Activated CD4-positive, CD25-positive, alpha-beta regulatory T cell treated with anti-CD3 and anti-CD28 coated beads, Interleukin-2, amount 50 U/mL, for 72 hours (primary cell): ENCODE results near the gene TPM4.

ENCODE experiments used
- DNase-seq: peaks from one replicate; pipeline ENCODE4 v3.0.0; 2021

TPM4 gene

DNA sequence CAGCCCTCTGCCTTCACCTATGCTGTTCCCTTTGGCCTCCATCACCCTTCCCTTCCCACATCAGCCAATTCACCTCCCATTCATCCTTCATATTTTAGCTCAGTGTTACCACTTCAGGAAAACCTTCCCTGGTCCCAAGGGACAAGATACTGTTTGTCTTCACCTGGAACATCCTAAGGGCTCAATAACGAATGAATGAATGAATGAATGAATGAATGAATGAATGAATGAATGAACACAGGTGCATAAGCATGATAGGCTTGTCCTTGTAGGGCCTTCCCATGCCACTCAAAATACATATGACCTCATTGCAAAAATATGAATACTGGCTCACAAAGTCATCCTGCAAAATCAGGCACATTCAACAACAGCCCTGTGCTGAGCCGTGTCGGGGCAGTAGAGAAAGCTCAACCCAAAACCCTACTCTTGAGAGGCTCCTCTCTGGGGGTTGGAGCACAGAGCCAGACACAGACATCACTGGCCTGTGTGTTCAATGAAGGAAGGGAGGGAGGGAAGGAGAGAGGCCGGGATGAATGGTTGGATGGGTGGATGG lies 33.7 kb upstream of the TPM4 start:
- no peak for DNase-seq

DNA sequence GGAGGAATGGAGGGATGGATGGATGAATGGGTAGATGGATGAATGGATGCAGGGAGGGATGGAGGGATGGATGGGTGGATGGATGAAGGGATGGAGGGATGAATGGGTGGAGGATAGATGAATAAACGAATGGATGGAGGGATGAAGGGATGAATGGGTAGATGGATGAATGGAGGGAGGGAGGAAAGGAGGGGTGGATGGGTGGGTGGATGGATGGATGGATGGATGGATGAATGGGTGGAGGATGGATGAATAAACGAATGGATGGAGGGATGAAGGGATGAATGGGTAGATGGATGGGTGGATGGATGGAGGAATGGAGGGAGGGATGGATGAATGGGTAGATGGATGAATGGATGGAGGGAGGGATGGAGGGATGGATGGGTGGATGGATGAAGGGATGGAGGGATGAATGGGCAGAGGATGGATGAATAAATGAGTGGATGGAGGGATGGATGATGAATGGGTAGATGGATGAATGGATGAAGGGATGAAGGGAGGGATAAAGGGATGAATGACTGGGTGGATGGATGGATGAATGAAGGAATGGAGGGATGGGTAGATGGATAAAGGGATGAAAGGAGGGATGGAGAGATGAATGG lies 33.0 kb upstream of the TPM4 start:
- DNase-seq, result no peak

DNA sequence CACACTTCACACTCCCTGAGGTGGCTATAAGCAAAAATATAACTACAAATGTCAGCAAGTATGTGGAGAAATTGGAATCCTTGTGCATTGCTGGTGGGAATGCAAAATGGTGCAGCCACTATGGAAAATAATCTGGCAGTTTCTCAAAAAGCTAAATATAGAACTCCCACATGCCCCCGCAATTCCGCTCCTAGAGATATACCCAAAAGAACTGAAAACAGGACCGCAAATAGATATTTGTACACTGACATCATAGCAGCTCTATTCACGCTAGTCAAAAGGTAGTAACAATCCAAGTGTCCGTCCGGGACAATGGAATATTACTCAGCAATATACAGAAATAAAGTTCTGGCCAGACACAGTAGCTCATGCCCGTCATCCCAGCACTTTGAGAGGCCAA lies 31.5 kb upstream of the TPM4 start:
- DNase-seq, result no peak

DNA sequence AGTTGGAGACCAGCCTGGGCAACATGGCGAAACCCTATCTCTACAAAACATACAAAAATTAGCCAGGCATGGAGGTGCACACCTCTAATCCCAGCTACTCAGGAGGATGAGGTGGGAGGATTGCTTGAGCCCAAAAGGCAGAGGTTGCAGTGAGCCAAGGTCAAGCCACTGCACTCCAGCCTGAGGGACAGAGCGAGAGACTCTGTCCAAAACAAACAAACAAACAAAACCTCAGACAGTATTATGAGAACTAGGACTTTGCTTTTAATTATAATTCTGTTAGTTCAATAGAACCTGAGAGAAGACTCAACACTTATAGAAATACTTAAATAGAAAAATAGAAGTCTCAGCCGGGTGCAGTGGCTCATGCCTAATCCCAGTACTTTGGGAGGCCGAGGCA lies 31.1 kb upstream of the TPM4 start:
- DNase-seq, result no peak

DNA sequence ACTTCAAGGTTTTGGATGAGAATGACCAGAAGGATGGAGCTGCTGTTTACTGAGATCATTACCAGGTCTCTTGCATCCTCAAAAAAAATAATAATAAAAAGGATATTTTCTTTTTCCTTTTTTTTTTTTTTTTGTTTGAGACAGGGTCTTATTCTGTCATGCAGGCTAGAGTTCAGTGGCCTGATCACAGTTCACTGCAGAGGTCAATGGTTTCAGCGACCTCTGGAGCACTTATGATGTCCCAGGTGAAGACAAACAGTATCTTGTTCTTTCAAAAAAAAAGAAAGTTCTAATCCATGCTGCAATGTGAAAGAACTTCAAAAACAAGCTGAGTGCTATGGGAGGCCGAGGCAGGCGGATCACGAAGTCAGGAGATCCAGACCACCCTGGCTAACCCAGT lies 30.4 kb upstream of the TPM4 start:
- no peak for DNase-seq

DNA sequence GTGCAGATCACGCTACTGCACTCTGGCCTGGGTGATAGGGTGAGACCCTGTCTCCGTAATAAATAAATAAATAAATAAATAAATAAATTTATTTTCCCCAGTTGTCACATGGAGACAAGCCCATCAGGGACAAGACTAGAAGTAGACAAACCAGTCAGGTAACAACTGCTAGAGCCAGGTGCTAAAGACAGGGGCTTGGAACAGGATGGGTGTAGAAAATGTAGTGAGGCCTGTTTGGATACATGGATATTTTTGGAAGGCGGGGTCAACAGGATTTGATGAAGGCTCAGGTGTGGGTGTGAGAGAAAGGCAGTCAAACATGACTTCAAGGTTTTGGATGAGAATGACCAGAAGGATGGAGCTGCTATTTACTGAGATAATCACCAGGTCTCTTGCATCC lies 27.7 kb upstream of the TPM4 start:
- no peak for DNase-seq

DNA sequence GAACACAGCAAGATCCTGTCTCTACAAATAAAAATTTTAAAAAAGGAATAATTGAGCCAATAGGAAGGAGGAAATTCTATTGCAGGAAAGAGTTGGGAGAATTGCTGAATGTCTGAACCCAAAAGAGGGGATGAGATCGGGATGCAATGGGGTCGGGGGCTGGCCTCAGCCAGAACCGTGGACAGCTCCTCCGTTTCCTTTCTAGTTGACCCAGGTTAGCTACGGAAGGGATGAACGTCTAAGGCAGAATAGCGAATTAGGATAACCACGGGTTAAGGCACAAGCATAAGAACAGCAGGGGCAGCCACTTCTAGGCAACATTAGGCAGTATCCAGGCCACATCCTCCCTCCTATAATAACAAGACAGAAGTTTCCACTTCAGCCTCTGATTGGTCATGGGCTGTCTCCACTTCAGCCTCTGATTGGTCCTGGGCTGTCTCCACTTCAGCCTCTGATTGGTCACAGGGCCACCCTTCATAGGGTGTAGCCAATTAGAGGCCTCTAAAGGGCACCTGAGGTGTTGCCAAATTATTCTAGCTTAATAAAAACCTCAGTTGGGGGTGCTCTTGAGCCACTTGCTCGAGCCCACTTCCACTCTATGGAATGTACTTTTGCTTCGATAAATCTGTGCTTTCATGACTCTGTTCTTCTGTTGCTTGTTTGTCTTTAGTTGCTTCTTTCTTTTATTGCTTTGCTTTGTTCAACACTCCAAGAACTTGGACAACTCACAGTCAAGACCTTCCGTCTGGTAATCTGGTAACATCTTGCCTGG lies 24.9 kb upstream of the TPM4 start:
- DNase-seq, result no peak

DNA sequence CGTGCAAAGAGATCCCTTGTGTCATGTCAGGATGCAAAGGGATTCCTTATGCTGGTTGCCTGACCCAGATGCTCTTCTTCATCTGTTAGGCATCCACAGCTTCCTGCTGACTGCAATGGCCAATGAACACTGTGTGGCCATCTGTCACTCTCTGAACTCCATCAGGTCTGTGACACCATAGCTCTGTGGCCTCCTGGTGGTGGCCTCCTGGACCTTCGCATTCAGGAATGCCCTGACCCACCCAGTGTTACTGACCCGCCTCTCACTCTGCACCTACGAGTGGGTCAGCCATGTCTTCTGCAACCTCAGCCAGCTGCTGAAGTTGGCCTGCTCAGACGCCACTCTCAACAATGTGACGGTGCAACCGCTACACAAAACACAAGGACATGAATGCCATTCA lies 23.9 kb upstream of the TPM4 start:
- DNase-seq, result no peak

DNA sequence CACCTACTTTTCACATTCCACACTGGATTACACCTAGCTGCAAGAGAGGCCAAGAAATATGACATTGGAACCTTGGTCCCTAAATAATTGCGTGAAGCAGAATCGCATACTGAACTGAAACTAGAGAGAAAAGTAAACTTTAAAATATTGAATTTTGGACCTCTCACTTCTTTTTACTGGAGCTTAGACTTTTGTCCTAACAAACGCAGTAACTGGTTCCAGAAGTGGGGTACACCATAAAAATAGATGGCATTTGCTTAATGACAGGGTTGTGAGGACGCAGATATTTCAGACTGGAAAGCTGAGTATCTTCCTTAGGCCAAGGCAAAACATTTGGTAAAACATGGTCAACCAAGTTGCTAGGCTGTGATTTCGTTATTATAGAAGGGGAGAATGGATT lies 19.2 kb upstream of the TPM4 start:
- DNase-seq, result no peak

DNA sequence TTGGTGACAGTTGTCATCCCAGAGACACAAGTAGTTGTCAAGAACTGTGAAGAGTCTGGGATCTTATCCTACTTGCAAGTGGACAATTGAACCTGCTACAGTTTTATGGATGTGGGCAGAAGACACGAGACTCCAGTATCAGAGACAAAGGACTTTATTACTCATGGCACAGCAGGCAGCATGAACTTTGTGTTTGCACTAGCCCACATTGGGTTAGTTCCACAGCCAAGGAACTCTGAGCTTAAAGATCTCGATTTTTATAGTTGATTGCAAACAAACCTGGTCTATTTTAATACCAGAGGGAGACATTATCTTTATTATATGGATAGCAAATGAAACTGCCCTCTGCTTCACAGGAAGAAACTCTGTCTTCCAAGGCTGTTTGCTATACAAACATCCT lies 16.0 kb upstream of the TPM4 start:
- DNase-seq, result no peak

DNA sequence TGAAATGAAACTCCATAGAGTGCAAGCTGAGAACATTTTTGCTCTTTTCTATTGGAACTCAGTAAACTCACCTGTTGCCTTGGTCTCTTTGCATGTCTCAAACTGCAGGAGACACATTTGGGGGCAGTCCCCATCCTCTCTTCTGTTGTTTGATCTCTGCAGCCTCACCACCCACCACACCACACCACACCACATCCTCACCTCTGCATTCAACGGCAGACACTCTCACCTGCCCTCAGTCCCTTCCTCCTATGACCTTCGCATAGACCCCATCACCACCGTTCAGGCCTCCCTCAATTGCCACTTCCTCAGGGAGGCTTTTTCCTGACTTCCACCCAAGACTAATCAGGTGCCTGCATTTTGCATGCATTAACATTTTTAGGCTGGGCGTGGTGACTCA lies 14.4 kb upstream of the TPM4 start:
- no peak for DNase-seq

DNA sequence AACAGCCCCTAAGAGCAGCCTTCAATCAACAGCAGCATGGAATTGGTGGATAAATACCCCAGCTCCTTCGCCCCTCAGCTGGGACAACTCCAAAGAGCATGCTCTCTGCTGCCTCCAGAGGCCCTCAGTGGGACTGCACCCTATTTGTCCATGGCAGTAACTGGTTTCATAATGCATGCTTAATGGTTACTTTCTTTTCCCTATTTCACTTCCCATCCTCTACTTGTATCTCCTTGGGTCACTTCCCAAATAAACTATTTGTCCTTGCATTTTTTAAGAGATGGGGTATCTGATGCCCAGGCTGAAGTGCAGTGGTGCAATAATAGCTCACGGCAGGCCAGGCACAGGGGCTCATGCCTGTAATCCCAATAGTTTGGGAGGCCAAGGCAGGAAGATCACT lies 13.5 kb upstream of the TPM4 start:
- peak; percentile 79 for DNase-seq

DNA sequence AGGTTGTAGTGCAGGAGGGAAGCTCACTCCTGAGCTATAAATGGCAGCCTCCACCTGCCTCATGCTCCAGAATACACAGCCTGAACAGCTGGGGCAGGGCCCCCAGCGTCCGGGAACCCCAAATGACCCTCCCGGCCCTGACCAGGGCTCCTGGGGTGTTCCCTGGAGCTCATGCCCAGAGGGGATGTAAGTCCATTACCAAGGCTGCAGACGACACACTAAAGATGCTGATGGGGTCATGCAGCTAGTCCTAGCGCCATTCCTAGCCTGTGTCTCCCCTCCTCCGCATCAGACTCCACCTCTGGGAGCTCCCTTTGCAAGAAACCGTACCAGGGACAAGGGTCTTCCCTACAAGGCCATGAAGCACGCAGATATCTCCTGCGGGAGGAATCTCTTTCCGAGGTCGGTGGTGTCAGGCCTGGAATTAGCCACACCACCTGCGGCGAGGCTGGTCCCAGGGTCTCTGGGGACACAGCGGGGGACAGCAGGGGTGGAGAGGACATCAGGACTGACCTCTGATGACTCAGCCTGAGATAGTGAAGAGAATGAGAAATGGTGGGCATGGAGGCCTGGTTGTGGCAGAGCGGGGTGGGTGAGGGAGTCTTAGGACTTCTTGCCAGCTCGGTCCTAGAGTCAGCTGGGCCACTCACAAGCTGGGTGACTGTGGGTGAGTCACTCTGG lies 11.9 kb upstream of the TPM4 start:
- no peak for DNase-seq

DNA sequence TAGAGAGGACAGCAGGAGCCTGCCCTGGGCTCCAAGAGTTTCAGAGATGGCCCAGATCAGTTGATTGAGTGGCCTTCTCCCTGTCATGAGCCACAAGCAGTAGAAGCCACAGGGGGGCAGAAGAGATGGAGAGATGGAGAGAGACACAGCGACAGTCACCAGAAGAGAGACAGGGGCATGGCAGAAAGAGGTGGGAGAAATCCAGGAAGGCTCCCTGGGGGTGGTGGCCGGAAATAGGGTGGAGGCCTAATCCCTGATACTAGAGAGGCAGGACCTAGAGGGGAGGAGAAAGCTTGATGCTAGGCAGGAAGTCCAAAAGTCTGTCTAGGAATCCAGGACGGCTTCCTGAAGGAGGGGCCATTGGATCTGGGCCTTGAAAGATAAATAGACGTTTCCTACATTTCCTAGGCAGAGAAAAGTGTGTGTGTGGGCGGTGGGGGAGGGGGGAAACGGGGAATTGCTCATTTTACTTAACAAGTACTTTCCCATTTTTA lies 9.6 kb upstream of the TPM4 start:
- DNase-seq, result no peak

DNA sequence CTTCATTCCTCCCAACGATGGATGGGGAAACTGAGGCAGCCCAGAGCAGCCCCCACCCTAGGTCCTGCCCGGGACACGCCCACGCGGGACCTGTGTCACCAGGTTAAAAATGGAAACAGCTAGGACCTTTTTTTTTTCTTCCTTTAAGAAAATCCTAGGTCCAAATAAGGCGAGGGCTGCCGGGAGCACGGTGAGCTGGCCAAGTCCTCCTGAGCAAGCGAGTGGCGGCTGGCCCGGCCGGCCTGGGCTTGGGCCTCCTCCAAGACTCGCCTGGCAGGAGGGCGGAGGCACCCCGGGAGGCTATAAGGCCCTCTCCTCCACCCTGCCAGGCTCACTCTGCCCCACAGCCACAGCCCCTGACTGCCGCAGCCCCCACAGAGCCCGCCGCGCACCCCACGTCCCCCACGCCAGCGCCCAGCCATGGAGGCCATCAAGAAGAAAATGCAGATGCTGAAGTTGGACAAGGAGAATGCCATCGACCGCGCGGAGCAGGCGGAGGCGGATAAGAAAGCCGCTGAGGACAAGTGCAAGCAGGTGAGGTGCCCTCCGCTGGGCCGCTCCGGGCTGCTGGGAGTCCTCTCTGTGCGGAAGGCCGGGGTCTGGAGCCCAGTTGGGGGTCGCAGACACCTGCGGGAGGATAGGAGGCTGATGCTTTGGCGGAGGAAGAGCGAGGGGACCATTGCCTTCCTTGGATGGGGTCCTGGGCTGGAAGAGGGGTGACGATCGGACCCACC lies 8.9 kb upstream of the TPM4 start:
- no peak for DNase-seq

DNA sequence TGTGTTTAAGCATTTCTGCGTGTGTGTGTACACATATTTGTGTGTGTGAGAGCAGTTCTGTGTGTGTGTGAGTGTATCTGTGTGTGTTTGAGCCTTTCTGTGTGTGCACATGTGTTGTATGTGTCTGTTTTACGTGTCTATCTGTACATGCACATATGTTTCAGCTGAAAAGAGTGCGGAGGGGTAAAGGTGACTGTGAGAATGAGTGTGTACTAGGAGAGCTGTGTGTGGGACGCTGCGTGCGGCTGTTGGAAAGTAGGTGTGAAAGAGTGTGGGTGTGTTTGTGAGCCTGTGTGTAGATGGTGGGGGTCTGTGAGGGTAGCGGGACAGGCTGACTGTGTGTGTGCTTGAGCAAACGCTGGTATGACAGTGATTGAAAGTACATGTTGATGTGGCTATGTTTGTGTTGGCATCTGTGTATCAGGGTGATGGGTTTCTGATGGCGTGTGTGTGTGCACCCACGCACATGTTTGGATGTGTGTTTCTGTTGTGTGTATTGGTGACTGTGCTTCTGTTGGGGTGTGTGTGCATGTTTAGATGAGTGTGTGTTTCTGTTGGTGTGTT lies 7.5 kb upstream of the TPM4 start:
- no peak for DNase-seq

DNA sequence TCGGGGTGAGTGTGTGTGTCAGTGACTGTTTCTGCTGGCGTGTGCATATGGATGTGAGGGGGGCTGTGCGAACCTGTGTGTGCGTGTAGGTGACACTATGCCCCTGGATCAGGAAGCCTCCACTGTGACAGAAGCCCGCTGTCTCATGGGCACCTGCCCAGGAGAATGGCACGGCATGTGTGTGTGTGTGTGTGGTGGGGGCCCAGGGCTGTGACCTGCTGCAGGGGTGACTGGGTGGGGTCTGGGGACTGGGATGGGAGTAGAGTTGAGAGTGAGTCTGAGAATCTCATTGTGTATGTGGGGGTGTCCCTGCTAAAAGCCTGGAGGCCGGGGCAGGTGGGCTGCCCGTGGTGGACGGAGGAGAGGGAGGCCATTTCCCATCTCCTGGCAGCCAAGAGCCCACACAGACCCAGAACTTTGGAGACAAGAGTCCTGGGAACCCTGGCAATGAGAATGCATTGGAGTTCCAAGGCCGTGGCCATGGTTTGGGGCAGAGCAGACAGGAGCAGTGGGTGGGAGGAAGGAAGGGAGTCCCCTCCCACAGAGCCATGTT lies 6.4 kb upstream of the TPM4 start:
- DNase-seq, result no peak

DNA sequence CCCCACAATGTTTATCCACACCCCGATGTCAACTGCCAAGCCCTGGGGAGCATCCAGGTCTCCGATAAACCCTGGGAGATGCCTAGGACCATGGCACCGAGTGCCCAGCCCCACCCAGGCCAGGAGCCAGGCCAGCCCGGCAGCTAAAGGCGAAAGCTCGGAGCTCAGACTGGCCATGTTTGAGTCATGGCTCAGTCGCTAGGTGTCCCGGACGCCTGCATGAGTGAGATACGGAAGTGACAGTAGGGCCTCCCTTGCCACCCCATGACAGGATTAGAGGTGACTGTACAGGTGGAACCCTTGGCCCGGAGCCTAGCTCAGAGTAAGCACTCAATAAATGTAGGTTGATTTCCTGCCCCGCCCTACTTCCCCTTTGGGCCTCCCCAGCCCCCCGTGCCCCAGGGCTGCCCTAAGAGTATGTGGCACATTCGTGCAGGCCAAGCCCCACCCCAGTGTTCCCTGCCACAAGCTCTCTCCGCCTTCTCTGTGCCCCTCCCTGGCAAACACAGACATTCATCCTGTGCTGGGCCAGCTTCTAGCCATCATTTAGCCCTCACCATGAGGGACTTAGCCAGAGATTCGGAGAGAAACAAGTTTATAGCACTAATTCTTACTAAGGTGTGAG lies 5.8 kb upstream of the TPM4 start:
- DNase-seq, result peak; percentile 73

DNA sequence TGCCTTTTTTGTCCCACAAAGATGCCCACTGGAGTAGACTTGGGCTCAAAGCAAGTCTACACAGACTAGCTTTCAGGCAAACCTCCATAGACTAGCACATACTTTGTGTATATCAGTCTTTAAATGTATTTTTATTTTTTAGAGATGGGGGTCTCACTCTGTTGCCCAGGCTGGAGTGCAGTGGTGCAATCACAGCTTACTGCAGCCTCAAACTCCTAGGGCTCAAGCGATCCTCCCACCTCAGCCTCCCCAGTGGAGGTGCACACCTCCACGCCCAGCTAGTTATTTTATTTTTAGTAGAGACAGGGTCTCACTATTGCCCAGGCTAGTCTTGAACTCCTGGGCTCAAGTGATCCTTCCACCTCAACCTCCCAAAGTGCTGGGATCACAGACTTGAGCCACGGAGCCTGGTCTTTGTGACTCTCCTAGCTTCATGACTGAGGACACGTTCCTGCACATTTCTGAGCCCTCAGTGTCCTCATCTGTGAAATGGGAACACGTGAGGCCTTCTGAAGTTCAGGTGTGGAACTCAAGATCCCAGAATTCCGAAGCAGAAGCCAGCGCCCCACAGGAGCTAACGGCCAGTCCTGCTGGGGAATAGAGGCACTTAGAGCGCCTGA lies 5.1 kb upstream of the TPM4 start:
- DNase-seq, result no peak

DNA sequence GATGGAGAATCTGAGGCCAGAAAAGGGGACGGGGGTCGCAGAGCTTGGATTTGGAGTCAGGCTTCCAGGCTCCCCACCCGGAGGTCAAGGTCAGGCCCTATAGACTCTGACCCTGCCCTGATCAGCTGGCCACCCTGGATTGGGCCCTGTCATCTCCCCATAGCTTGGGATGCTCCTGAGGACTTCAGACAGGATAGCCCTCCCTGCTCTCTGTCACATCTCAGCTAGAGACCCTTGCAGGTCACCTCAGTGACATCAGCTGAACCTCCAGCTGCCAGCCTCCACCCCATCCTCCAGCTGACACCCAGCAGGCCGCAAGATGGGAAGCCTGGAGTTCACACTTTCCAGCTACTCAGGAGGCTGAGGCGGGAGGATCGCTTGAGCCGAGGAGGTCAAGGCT lies 2.8 kb upstream of the TPM4 start:
- DNase-seq, result no peak

DNA sequence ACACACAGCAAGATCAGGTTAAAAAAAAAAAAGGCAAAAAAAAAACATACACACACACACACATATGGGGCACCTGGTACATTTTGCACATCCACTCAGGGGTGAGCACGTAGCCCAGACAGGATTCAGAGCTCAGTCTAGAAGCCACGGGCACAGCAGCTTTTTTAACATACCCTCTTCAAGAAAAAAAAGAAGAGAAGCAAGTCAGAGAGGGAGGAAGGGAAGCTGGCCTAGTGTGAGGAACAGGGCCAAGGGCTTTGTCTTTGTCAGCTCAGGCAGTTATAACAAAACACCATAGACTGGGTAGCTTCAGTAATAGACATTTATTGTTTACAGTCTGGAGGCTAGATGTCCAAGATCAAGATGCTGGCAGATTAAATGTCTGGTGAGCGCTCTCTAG lies 2.3 kb upstream of the TPM4 start:
- no peak for DNase-seq
